ENCODE data around the gene SKI. TPM values are rescaled to one million over a fixed set of nuclear protein-coding genes. Genes with fewer than 3 reads are reported as not detected.

Gene SKI
- total RNA-seq, 1 donor from 2014 or later = 53.8 TPM

- DNase-seq (ENCODE audit: extremely low spot score in 2 of 2) = no peak
- Histone ChIP-seq H3K4me1 (peaks cover 65% of the 10 kb centered on the region), H3K36me3 (no peaks in the 10 kb centered on the region), H3K4me3 (peak overlapping the region; percentile 60 to 61), H3K27ac (peak overlapping the region; percentile 96), H3K27me3 (no peaks in the 10 kb centered on the region), H3K9me3 (no peaks in the 10 kb centered on the region)
- intact Hi-C loops (cut with DNase I) = no loop called here
- no peak for TF ChIP-seq POLR2A (IDR thresholded peaks at IDR 0.05)
- peak in 1 of 2 donors; percentile 41 for TF ChIP-seq POLR2AphosphoS5 (IDR thresholded peaks at IDR 0.05; ENCODE audit: insufficient read depth in 1 of 2, low read depth in 1 of 2)
- TF ChIP-seq CTCF (IDR thresholded peaks at IDR 0.05) = no peak
Observed at GRCh38 chr1:2314273-2314802, 86.2 kb downstream of the SKI start.

- peaks cover 72% of the 10 kb centered on the region for H3K4me1 ChIP-seq
- TF ChIP-seq POLR2AphosphoS5 (IDR thresholded peaks at IDR 0.05; ENCODE audit: insufficient read depth in 1 of 2, low read depth in 1 of 2) (peak in 1 of 2 donors; percentile 12), CTCF (IDR thresholded peaks at IDR 0.05) (peak; percentile 61 to 99 (median 78)), POLR2A (IDR thresholded peaks at IDR 0.05) (no peak)
- intact Hi-C loops (cut with DNase I) = no loop called here
- no peaks in the 10 kb centered on the region for H3K27me3 ChIP-seq
- H3K4me3 ChIP-seq = peak overlapping the region; percentile 60 to 61
- no peaks in the 10 kb centered on the region for H3K9me3 ChIP-seq
- H3K36me3 ChIP-seq = no peaks in the 10 kb centered on the region
- no peak for DNase-seq (ENCODE audit: extremely low spot score in 2 of 2)
- H3K27ac ChIP-seq = peak overlapping the region; percentile 96
Observed at GRCh38 chr1:2314803-2315673, 86.9 kb downstream of the SKI start.

- Histone ChIP-seq H3K27ac (peak overlapping the region; percentile 96), H3K4me1 (peaks cover 72% of the 10 kb centered on the region), H3K27me3 (no peaks in the 10 kb centered on the region), H3K4me3 (peak overlapping the region; percentile 60 to 61), H3K36me3 (no peaks in the 10 kb centered on the region), H3K9me3 (no peaks in the 10 kb centered on the region)
- intact Hi-C loops (cut with DNase I) = no loop called here
- no peak for TF ChIP-seq CTCF (IDR thresholded peaks at IDR 0.05)
- no peak for TF ChIP-seq POLR2A (IDR thresholded peaks at IDR 0.05)
- no peak for TF ChIP-seq POLR2AphosphoS5 (IDR thresholded peaks at IDR 0.05; ENCODE audit: insufficient read depth in 1 of 2, low read depth in 1 of 2)
- no peak for DNase-seq (ENCODE audit: extremely low spot score in 2 of 2)
Observed at GRCh38 chr1:2315674-2316450, 87.7 kb downstream of the SKI start.

GRCh38 chr1:2316451-2316961 lies 88.4 kb downstream of the SKI start:
- no peak for DNase-seq (ENCODE audit: extremely low spot score in 2 of 2)
- intact Hi-C loops (cut with DNase I) = no loop called here
- Histone ChIP-seq H3K4me1 (peaks cover 72% of the 10 kb centered on the region), H3K36me3 (no peaks in the 10 kb centered on the region), H3K9me3 (no peaks in the 10 kb centered on the region), H3K4me3 (no peak overlapping the region), H3K27me3 (no peaks in the 10 kb centered on the region), H3K27ac (peak overlapping the region; percentile 96)
- TF ChIP-seq CTCF (IDR thresholded peaks at IDR 0.05) (no peak), POLR2AphosphoS5 (IDR thresholded peaks at IDR 0.05; ENCODE audit: insufficient read depth in 1 of 2, low read depth in 1 of 2) (no peak), POLR2A (IDR thresholded peaks at IDR 0.05) (no peak)
